Activated T-cell treated with anti-CD3 and anti-CD28 coated beads for 4 hours (primary cell): ENCODE results near the gene INPP5A.
"Not testable (repeated sequence)": the region's sequence is repeated elsewhere in the genome, so short reads cannot be mapped to it uniquely, and the experiment has no call there.

ENCODE experiments used
- DNase-seq: peaks from one replicate; pipeline ENCODE4 v3.0.0-alpha.2; 2020

Gene INPP5A

DNA sequence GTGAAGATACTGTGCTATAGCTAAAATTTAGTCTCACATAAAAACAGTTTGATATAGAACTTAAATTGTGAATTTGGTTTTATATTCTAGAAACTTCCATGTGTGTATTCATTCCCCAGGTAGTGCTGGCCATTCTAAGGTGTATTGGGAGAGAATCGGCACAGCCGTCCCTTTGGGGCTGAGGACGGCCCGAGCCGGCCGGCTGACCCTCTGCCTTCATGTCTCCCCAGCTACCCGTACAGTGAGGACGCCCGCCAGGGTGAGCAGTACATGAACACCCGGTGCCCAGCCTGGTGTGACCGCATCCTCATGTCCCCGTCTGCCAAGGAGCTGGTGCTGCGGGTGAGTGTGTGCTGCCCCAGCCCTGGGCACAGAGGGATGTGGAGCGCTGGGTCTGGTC, 239.9 kb downstream of the INPP5A start:
- DNase-seq, result no peak

DNA sequence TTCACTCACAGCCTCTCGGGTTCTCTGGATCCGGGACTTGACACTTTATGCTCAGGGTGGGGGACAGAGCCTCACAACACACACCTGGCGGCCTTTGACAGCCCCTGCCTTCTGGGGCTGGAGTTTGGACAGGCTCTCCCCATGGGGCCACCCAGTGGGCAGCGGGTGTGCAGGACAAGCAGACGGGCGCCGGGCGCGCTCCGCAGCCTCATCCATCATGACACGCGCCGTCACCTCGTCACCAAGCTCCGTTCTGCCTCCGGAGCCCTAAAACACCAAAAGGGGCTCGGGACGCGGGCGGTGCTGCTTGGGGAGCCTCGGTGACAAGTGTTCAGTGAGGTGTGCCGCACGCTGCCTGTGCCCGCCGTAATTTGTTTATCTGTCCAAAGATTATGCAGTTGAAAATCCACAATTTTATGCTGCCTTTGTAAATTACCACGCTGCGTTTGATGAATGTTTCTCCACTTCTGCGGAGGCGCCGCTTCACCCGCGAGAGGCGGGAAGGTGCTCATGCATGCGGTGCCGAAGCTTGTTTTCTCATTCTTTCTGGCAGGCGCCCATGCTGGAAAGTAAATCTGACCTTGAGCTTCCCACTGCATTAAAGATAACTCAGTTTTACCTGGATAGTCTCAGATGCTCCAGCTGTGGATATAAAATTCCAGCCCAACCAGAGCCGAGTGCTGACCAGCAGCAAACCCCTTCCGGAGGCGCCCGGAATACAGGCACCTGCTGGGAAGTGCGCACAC, 242.1 kb downstream of the INPP5A start:
- no peak for DNase-seq

DNA sequence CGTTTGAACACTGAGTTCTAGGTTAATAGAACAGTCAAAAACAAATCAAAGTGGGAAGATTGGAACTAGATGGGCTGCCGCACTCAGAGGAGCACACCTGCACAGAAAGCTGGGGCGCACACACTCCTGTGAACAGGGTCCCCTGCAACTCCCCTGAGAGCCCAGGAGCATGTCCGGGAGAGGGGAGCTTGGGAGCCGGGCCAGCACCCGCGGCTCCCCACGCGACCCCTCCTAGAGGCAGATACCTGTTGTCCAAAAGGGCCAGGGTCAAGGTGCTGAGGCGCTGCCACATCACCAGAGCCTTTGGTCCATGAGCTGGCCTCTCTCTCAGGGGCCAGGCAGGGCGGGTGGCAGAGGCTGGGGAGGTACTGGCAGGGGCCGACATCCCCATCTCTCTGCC, 242.8 kb downstream of the INPP5A start:
- DNase-seq, result no peak

DNA sequence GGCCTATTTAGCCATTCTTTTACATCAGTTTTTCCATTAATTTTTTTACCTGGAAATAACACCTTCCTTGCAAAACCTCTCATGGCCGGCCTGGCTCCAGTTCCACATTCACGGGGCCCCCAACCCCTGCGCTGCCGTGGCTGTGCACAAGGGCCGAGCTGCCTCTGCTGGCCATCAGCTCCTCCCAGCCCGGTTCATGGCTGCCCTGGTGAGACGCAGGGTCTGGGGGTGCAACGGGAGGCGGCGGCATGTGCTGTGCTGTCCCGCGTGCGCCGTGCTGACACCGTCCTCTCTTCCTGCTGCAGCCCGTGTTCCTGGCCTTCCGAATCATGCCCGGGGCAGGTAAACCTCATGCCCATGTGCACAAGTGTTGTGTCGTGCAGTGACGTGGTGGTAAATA, 244.0 kb downstream of the INPP5A start:
- no peak for DNase-seq

DNA sequence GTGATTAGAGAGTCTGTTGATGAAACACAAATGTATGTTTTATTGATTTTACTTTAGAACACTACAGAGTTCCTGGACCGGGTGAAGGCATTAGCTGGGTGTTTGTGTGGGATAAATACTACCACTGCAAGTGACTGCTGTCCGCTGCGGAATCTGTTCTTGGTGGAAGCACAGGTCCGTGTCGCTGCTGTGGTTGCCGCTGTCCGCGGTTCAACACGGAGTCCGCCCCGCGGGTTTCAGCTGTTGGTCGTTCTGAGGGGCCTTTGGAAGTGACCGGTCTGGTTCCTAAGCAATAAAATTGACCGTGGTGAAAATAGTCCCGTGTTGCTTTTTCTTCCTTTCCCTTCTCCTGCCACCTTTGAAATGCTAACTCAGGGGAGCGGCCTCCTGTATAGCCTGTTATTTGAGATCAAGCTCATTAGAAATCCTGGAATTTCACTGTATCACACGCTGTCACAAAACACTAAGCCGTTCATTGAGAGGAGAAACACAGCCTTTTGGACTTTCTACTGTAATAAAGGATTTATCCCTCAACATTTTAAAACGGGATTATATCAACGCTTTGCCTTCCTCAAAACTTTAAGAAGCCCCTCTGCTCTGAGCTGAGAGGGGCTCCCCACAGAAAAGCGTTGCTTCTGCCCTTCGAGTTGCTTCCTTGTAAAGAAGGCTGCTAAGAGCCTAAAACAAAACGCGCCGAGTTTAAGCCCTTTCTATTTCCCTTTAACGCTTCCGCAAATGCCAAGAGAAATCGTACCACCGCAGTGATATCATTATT, 245.8 kb downstream of the INPP5A start:
- DNase-seq, result no peak

DNA sequence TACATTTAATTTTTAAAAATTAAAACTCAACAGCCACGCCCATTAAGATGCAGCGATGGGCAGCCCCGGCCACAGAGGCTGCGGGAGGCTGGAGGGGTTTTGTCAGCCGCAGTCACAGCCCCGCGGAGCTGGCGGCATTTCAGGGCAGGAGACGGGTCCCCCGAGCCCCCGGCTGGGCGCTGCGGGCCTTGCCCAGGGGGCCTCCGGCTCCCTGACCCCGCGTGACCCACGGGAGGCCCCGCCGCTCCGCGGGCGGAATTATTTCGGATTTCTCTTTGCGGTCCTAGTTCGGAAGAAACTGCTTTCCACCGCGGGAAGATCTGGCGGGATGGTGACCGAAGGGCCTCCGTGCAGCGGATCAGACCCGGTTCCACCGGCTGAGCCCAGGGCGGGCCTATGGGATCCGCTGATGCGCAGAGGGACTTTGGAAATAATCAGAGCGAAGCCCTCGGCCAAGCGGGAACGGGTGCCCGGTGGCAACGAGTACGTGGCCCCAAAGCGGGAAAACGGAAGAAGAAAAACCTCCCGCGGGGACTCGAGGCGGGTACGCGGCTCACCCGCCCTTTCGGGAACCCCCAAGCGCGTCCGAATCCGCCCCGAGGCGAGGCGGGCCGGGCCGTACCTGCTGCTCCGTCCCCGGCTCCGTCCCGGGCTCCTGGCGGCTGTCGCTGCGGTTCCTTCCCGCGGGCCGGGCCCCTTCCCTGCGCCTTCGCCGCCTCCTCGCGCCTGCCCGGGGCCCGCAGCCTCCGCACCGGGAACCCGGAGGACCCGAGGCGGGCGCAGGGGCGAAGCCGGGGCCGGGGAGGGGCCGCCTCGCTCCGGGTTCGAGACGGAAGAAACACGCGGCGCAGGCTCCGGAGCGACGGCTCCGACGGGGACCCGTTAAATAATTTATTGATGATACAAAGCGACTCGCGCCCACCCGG, 246.6 kb downstream of the INPP5A start:
- no peak for DNase-seq

DNA sequence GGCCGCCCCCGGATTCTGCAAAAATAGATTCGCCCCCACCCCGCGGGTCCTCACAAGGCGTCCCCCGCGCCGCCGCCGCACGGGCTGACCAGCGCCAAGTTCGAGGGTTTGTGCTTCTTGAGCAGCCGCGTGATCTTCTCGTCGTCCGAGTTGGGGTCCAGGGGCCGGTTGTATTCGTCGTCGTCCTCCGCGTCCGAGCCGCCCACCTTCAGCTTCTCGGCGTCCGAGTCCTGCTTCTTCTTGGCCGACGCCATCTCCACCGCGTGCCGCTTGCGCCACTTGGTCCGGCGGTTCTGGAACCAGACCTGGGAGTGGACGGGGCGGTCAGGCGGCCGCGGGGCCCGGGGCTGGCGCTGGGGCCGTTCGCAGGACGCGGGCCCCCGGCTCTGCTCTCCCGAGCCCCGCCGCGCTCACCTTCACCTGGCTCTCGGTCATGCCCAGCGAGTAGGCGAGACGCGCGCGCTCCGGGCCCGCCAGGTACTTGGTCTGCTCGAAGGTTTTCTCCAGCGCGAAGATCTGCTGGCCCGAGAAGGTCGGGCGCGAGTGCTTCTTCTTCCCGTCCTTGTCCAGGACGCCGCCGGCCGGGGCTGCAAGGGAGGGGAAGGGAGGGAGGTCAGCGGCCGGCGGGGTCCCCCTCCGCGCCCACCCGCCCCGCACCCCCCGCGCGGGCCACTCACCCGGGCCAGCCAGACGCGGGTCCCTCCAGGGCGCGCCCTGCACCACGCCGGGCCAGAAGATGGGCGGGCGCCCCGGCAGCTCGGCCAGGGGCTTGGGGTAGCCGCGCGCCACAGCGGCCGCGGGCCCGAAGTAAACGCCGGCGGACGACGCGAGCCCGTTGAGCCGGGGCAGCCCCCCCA, 247.5 kb downstream of the INPP5A start:
- no peak for DNase-seq

DNA sequence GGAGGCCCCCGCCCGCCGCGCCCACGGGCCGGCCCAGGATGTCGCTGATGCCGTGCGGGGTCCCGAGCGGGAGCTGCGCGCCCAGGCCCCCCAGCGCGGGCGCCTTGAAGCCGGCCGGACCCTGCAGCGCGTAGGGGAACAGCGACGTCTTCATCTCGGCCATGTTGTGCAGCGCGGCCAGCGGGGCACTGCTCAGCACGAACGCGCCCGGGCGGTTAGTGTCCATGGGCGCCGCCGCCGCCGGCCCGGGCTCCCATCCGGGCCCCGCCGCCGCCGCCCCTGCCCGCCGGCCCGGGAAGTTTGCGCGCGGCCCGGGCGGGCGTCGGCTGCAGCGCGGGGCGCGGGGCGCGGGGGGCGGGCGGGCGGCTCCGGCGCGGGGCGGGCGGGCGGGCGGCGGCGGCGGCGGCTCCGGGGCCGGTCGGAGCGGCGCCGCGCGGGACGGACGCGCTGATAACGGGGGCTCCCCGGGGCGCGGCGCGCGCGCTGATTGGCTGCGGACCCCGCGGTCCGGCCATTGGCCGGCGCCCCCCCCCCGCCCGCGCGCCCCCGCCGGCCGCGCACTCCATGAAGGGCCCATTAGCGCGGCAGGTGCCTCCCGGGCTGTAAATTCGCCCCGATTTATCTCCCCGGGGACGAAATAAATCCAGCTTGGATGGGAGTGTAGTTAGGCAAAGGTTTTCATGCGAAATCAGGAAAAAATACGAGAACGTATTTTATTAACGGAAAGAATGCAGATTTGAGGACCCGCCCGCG, 248.3 kb downstream of the INPP5A start, which contains the start of gene NKX6-2:
TSS of gene NKX6-2 (minus strand) at position 425 of the 753 bp plus-strand sequence. CDS start at position 226, 199 bp downstream.
- no peak for DNase-seq

DNA sequence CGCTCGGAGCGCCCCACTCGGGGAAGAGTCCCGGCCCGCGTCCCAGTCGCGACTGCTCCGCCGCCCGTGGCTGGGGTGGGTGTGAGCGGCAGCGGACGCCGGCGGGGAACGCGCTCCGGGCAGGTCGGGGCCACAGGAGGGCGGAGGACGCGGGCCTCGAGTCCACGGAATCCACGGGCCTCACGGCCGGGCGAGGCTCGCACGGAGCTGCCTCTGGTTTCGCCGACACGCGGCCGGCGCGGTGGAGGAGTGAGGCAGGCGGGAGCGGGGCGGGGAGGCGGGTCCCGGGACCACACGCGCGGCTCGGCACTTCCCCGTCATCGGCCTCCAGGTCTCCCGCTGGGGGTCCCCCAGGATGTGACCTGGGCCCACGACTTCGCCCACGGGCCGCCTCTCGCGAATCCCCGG, 248.9 kb downstream of the INPP5A start:
- no peak for DNase-seq

DNA sequence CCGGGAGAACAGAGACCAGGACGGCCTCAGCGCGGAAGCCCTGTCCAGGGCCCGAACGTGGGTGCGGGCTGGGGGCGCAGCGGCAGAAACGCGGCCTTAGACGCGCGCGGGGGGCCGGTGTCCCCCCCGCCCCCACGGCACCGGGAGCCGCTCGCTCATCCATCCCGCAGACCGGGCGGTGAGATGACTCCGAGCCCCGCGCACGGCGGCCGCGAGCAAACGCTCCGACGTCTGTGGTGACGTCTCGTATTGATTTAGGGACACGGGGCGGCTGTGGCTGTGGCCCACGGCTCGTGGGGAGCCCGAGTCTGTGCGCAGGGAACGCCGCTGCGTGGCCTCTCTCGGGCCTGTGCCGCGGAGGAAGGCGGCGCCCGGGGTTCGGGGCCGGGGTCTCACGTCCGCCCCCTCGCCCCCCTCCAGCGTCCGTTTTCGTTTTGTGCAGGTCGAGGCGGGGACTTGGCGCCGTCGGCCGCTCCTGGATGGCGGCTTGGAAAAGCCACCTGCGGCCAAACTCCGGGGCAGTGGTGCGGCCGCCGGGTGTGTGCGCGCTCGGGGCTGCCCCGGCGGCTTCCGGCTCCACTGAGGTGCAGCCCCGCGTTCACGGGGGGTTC, 249.4 kb downstream of the INPP5A start:
- DNase-seq, result no peak

DNA sequence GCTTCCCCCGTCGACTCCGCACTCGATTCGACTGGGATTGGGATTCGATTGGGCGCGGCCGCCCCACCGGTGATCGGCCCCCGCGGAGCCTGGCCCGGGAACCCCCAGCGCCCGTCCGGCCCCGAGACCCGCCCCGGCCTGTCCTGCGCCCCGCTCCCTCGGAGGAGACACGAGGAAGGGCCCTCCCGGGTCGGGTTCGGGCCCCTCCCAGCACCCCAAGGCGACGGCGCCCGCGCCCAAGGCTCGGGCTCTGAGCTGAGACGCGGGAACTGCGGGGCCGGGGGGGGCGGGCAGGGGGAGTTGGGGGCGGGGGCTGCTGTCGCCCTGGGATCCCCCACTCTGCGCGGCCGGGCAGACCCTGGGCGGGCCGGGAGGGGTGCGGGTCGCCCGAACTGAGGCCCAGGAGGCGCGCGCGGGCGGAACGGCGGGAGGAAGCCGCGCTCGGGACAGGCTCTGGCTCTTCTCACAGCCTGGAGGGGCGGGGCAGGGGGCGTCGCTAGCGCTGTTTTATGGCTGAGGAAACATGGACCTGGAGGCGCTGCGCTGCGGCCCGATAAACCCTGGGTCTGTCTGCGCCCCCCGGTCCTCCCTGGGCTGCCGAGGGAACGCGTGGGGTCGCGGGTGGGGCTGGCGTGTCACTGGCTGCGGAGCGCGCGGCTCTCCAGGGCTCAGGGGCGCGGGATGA, 250.1 kb downstream of the INPP5A start:
- DNase-seq, result no peak

DNA sequence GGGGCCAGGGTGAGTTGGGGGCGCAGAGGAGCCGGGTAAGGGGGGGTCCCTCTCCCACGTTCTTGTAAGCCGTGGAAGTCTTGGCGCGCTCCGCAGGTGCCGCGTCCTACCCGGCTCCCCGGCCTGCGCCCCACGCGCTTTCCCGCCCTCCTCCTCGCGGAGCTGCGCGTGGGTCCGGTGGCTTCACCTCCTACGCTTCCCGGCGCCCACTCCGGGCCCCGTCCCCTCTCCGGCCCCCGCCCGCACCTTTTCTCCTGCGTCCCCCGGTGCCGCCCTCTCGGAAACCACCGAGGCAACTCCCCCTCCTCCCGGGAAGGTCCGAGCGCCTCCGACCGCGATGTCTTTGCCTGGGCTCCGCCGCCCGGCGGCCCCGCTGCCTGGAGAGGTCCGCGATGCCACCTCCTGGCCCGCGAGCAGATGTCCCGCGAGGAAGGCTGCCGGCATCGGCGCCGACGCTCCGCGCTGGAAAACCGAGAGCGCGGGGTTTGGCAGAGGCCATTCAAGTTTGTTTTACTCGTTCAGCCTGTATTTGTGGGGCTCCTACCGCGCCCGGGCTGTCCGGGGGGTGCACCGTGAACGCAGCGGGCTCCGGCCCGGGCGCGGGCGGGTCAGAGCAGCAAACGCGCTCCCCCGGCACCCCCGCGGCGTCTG, 250.7 kb downstream of the INPP5A start:
- no peak for DNase-seq

DNA sequence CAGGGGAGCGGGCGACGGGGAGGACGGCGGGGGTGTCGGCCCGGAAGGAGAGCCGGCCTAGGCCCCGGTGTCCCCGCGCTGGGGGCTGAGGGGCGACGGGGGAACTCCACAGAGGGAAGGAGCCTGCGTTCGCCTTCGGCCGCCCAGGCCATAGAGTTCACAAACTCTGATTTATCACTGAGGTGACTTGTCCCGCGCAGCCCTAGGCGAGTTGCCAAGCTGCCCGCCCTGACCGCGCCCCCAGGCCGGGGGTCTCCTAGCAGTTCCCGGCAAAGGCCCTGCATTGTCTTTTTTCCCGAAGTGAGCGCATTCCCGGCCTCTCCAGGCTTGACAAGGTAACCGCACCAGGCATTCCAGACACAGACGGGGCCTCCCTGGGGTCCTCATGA, 251.2 kb downstream of the INPP5A start:
- no peak for DNase-seq

DNA sequence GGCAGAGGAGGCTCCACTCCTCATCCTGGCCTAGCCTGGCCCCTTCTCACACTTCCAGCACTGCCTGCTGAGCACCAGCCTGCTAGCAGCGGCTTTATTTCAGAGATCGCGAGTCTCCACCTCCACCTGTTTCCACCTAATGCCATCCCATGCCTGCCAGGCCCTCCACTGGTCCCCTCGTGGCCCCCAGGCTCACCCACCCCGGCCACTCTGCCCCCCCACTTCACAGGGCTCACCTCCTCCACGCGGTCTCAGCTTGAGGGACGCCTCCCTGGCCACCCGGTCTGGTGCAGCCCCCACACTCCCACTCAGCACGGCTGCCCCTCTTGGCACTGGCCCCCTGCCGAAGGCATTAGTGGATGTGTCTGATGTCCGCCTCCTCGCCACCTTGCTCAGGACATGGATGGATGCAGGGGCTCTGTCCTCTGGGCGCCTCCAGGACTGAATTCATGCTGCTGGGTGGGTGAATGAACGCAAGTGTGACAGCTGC, 252.1 kb downstream of the INPP5A start:
- DNase-seq, result no peak

DNA sequence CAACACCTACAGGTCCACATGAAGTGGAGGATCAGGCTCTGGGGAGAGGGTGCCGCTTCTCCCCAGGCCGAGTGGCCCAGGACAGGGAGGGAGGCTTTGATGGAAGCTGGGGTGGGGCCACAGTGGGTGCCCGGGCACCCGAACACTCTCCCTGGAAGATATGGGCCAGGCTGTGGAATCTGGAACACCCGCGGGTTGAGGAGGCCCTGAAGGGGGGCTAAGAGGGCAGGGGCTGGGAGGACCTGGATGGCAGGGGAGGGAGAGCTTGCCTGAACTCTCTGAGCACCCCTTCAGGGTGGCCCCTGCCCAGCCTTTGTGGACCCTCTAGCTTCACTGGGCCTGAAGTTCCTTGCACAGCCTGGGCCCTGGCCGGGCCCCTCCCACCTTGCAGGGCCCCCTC, 252.9 kb downstream of the INPP5A start:
- no peak for DNase-seq

DNA sequence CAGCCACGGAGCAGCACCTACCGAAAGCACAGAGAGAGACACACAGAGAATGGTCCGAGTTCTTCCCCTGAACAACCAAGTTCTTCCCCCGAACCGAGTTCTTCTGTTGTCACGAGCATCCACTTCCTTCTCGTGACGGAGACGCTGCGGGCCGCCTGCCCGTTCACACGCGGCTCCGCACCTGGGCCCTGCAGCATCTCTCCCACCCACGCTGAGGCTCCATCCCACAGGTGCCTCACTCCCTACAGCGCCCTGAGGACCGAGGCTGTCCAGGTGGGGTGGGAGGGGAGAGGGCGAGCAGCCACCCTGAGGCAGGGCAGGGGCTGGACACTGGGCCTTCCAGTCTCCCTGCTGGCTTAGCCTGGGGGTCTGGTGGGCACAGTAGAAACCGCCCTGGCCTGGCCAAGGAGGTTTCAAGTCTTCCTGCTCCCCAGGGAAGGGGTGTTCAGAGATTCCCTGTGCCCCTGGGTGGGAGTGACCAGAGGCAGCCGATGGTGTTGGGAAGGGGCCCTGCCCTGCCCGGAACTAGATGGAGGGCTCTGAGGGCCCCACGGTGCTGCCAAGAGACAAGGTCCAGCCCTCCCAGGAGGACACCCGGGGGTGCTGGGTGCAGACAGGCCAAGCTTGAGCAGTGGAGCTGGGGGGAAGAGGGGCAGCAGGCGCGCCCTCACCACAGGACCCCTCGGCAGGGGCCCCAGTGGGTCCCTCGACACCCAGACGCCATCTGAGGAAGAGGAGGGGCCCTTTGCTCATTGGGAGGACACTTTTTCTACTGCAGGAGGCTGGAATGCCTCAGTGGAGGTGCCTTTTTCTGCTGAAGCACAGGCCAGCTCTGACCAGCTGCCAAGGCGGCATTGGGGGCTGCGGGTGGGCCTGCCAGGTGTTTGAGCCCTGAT, 253.6 kb downstream of the INPP5A start:
- no peak for DNase-seq

DNA sequence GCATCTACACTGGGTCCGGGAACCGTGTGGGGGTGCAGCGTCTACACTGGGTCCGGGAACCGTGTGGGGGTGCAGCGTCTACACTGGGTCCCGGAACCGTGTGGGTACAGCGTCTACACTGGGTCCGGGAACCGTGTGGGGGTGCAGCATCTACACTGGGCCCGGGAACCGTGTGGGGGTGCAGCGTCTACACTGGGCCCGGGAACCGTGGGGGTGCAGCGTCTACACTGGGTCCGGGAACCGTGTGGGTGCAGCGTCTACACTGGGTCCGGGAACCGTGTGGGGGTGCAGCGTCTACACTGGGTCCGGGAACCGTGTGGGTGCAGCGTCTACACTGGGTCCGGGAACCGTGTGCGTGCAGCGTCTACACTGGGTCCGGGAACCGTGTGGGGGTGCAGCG, 254.5 kb downstream of the INPP5A start:
- DNase-seq, result not testable (repeated sequence)

DNA sequence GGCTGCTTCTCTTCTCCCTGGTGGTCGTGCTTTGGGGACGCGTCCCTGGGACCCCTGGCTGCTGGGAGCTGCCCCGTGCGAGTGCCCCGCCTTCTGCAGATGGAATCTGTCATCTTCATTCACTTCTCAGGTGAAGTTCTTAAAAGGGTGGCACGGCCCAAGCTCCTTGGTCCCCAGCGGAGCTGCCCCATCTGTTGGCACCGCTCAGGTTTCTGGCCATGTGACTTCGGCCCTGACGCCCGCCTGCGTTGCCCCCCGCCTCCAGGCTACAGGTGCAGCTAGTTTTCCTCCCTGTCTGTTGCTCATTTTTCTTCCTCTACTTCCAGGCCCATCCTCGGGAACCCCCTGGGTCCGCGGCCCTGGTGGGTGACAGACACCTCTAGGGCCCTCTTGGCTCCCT, 255.2 kb downstream of the INPP5A start:
- DNase-seq, result no peak

DNA sequence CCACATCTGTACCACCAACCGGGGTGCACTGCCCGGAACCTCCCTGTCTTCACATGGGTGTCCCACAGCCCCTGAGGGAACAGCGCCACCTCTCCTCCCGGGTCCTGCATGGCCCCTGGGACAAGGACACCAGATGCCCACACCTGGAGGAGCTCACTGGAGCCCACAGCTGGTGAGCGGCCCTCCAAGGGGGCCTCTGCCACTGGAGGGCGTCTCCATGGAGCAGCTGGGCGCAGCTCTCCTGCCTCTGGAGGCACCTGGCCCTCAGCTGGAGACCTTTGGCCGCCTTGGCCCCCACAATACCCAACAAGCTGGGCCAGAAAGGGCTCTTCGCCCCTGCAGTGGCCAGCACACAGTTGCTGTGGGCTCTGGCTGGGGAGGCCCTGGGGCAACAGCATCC, 255.6 kb downstream of the INPP5A start:
- DNase-seq, result no peak
